ENCODE results near the gene C5AR2. TPM values are rescaled to one million over a fixed set of nuclear protein-coding genes. Genes with fewer than 3 reads are reported as not detected.

C5AR2 gene
- polyA plus RNA-seq, 1 experiment, result not detected

DNA sequence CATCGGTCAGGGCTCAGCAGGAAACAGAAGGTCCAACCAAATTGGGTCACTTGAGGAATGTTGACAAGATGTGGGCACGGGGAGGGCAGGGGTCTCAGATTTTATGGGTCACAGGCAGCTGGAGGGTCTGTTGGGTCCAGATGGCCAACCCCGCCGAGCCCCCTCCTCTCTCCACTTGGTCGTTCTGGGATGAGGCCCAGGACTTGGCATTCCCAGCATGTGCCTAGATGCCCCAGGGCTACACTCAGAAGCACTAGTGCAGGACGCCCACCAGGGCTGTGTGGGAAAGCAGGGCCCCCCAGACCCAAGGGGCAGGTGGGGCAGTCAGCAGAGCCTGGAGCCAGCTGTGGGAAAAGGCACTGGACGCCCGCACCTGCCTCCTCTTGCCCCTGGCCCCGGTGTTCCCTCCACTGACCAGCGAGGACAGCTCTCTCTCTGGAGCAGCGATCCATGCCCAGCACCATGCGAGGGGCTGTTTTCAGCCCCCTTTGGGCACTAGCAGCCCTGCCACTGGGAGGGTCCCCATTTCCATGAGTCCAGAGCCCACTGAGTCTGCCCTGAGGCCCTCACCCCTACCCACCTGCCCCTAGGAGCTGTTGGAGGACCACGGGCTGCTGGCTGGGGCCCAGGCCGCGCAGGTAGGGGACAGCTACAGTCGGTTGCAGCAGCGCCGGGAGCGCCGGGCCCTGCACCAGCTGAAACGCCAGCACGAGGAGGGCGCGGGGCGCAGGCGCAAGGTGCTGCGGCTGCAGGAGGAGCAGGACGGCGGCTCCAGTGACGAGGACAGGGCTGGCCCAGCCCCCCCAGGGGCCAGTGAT lies 43.1 kb downstream of the C5AR2 start:
- CTCF ChIA-PET, result interaction anchor here (1.6 kb wide), 1 partner anchor 26 kb away, joined by 10 read pairs; the partner anchor contains the start of gene DHX34

DNA sequence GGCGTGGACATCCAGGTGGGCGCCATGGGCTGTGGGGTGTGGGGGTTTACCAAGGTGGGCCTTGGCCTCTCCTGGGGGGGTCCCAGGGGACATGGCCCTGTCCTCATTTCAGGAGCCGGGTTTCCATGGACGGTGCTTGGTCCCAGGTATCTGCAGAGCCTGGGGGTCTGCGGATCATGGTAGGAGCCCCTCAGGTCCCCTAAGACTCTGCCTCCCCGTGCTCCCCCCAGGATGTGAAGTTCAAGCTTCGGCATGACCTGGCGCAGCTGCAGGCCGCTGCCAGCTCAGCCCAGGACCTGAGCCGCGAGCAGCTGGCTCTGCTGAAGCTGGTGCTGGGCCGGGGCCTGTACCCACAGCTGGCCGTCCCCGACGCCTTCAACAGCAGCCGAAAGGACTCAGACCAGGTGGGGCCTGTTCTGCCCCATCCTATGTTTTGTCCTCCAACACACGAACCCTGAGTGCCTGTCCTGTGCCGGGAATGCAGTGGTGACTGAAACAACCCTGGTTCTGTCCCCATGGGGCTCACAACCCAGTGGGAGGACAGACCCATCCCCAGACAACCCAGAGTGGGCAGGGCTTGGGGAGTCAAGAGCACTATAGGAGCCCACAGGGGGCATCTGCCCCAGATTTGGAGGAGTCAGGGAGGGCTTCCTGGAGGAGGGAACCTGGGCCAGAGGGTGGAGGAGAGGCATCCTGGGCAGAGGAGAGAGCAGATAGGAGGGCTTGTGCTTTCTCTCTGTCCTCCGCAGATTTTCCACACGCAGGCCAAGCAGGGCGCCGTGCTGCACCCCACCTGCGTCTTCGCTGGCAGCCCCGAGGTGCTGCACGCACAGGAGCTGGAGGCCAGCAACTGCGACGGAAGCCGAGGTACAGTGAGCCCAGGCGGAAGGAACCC lies 44.0 kb downstream of the C5AR2 start:
- no peak overlapping the region for H3K27ac ChIP-seq (ENCODE audit: low read depth, low read length)
- ChIA-PET CTCF (interaction anchor here (1.6 kb wide), 1 partner anchor 27 kb away, joined by 5 read pairs; the partner anchor contains the start of gene DHX34), POLR2A (no interaction called here)

More for the DNA sequence above, 43.1 kb downstream of the C5AR2 start:
- Histone ChIP-seq H3K4me3 (ENCODE audit: low read depth, low read length) (no peak overlapping the region), H3K27ac (ENCODE audit: low read depth, low read length) (no peak overlapping the region), H3K9me3 (ENCODE audit: control insufficient read depth, insufficient read depth, low read length) (no peaks in the 10 kb centered on the region), H3K27me3 (ENCODE audit: control insufficient read depth, insufficient read depth, low read length) (no peaks in the 10 kb centered on the region)
- no peak for DNase-seq (ENCODE audit: low read depth, low spot score)
- POLR2A ChIA-PET, result no interaction called here
- TF ChIP-seq, protein P1, sequence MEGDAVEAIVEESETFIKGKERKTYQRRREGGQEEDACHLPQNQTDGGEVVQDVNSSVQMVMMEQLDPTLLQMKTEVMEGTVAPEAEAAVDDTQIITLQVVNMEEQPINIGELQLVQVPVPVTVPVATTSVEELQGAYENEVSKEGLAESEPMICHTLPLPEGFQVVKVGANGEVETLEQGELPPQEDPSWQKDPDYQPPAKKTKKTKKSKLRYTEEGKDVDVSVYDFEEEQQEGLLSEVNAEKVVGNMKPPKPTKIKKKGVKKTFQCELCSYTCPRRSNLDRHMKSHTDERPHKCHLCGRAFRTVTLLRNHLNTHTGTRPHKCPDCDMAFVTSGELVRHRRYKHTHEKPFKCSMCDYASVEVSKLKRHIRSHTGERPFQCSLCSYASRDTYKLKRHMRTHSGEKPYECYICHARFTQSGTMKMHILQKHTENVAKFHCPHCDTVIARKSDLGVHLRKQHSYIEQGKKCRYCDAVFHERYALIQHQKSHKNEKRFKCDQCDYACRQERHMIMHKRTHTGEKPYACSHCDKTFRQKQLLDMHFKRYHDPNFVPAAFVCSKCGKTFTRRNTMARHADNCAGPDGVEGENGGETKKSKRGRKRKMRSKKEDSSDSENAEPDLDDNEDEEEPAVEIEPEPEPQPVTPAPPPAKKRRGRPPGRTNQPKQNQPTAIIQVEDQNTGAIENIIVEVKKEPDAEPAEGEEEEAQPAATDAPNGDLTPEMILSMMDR (IDR thresholded peaks at IDR 0.05; ENCODE audit: low read depth, low read length), result no peak

DNA sequence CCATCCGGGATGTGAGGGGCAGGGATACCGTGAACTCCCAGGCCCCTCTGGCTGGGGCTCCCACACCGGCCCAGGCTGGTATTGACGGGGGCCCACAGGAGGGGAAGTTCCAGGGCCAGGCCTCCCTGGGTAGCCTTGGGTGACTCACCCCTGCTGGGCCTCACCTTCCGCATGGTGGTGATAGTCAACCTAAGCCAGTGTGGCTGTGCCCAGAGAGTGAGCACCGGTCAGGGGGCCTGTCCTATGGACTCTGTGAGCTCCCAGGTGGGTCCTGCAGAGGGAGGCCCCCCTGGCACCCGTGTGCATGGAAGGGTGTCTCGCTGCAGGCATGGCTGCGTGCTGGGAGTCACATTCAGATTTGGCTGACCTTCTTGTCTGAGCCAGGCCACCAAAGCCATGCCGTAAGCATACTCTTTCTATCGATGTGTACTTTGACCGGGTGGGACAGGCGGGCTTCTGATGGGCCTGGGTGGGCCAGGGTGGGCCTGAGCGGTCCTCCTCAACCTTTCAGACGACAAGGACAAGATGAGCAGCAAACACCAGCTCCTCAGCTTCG lies 44.7 kb downstream of the C5AR2 start:
- no peaks in the 10 kb centered on the region for H3K27me3 ChIP-seq (ENCODE audit: control insufficient read depth, insufficient read depth, low read length)
- CTCF ChIA-PET, result interaction anchor here (1.2 to 1.6 kb wide), 2 partner anchors 14 to 28 kb away, joined by 5 read pairs; partner anchors contain the start of gene DHX34
- POLR2A ChIA-PET, result no interaction called here
- H3K9me3 ChIP-seq (ENCODE audit: control insufficient read depth, insufficient read depth, low read length), result no peaks in the 10 kb centered on the region
- no peak for DNase-seq (ENCODE audit: low read depth, low spot score)
- TF ChIP-seq, protein P1 (IDR thresholded peaks at IDR 0.05; ENCODE audit: low read depth, low read length), result no peak
- no peak overlapping the region for H3K27ac ChIP-seq (ENCODE audit: low read depth, low read length)
- H3K4me3 ChIP-seq (ENCODE audit: low read depth, low read length), result no peak overlapping the region

More for the DNA sequence above, 44.0 kb downstream of the C5AR2 start:
- no peak for DNase-seq (ENCODE audit: low read depth, low spot score)
- no peaks in the 10 kb centered on the region for H3K27me3 ChIP-seq (ENCODE audit: control insufficient read depth, insufficient read depth, low read length)
- H3K9me3 ChIP-seq (ENCODE audit: control insufficient read depth, insufficient read depth, low read length), result no peaks in the 10 kb centered on the region
- TF ChIP-seq, protein P1 (IDR thresholded peaks at IDR 0.05; ENCODE audit: low read depth, low read length), result no peak
- H3K4me3 ChIP-seq (ENCODE audit: low read depth, low read length), result no peak overlapping the region

DNA sequence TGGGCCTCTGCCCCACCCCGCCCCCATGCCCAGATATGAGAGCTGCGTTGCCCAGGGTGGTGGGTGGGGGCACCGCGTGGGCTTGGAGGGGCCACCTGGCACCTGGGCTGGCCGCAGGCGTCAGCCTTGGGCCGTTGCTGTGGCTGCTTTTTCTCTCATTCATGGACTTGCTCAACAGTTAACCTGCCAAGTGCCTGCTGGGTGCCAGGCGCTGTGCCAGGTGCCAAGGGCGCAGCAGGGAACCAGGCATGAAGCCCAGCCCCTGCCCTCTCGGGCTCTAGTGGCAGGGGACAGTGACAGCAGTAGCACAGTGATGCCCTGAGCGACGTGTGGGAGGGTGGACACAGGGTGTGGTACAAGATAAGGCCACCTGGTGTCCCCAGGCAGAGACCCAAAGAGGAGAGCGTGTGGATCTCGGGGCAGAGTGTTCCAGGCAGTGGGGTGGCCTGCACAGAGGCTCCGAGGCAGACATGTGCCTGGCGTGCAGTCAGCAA lies 45.3 kb downstream of the C5AR2 start:
- TF ChIP-seq, protein P1 (IDR thresholded peaks at IDR 0.05; ENCODE audit: low read depth, low read length), result no peak
- CTCF ChIA-PET, result interaction anchor here (1.2 to 1.6 kb wide), 2 partner anchors 14 to 28 kb away, joined by 5 read pairs; partner anchors contain the start of gene DHX34
- no peak overlapping the region for H3K27ac ChIP-seq (ENCODE audit: low read depth, low read length)
- no peaks in the 10 kb centered on the region for H3K9me3 ChIP-seq (ENCODE audit: control insufficient read depth, insufficient read depth, low read length)
- H3K27me3 ChIP-seq (ENCODE audit: control insufficient read depth, insufficient read depth, low read length), result no peaks in the 10 kb centered on the region
- no peak overlapping the region for H3K4me3 ChIP-seq (ENCODE audit: low read depth, low read length)
- no peak for DNase-seq (ENCODE audit: low read depth, low spot score)
- POLR2A ChIA-PET, result no interaction called here
